CD4-positive, alpha-beta T cell treated with Interleukin-1 beta for 1 hour (primary cell): ENCODE data around the gene C10orf53.
"Not testable (repeated sequence)": the region's sequence is repeated elsewhere in the genome, so short reads cannot be mapped to it uniquely, and the experiment has no call there.

Experiments used
- DNase-seq, 2 donors: peaks; one replicate each; pipeline ENCODE4 v3.0.0-alpha.2; 2020 to 2022

The C10orf53 gene

DNA sequence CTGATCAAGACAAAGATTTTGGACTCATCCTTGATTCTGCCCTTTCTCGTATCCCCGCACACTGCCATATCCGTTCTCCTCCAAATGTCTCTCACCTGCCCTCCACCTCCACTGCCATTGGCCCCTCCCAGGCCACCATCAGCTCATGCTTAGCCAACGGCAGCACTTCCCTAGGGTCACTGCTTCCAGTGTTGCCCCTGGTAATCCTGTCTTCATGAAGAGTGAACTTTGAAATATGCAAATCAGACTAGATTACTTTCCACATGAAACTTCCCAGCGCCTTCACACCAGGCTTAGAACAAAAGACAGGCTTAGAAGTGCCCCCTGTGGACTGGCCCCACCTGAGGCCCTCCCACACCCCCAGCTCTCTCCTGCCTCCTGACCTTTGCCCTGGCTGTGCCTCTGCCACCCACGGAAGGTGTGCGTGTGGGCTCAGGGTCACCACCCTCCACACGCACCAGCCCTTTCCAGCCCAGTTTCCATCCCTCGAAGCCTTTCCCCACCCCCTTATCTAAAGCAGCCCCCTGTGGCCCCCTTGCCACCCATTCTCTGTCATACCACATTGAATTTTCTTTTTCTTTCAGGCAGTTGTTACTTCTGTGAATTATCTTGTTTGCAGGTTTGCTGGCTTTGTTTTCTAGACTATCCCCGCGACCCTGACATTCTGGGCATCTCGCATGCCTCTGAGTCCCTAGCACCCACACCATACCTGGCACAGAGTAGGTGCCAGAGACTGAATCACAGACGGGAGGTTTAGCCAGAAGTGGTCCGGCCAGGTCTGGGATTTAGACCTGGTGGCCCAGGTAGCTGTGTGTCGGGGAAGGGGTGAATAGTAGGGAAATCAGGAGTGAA lies 26.8 kb upstream of the C10orf53 start:
- DNase-seq, result no peak

DNA sequence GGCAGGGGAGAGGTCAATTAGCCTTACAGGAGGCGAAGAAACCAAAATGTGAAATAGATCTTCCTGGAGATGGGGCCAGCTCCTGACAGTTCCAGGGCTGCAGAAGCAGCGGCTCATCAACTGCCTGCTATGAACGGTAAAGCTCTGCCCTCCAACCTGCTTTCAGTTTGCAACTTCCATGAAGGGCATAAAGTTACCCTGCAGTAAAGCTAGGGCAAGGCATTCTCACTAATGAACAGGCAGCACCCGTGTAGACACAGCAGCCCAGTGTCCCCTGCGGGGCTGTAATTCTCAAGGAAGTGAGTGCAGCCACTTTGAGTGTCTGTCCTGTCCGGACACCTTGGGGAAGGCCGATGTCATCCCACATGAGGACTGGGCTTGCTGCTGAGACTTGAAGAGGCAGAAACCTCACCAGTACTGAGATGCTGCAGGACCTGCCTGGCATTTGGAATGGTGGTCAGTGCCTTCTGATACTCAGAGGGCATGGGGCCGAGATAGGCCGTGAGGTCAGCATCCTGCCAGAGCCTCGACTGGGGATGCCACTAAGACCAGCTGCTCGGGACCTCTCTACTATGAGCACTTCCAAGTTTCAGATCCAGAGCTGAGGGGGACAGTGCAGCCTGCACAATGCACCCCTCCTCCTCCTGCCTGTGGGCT lies 26.1 kb upstream of the C10orf53 start:
- no peak for DNase-seq

DNA sequence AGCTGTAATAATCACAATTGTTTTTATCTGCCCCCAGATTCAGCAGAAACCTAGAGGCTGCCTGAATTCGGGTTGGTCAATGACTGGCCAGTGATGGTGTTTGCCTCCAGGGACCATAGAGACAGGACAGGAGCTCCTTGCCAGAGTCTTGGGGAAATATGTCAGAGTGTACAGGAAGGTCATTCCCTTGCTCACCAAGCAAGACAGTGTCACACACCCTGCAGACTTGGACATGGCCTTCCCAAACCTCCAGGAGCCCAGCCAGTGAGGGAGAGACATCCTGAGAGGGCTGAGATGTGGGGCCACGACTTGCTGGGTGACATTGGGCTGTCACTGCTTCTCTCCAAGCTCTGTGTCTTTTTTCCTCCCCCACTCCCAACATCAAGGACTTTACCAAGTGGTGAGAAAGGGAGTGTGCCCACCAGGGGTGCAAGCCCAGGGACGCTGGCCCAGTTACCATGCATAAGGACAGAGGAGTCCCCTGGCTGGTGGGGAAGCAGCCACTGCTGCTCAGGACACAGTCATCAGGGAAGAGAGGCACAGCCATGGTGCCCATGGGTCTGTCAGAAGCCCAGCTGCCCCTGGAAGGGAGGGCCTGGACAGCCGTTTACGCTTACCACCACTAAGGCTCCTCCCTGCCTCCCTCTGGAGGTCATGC lies 25.3 kb upstream of the C10orf53 start:
- no peak for DNase-seq

DNA sequence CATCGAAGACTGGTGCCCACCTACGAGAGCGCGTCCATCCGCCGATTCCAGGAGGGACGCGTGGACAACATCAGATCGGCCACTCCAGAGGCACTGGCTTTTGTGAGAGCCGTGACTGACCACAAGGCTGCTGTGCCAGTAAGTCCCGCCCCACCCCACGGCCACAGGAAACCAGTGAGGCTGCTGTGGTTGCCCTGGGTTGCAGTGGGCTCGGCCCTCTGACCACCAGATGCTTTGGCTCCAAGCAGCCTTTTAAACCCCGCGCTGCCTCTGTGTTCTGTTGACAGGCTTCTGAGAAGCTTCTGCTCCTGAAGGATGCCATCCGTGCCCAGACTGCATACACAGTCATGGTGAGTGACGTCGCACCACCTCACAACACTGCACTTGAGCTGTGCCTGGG lies 24.4 kb upstream of the C10orf53 start:
- no peak for DNase-seq

DNA sequence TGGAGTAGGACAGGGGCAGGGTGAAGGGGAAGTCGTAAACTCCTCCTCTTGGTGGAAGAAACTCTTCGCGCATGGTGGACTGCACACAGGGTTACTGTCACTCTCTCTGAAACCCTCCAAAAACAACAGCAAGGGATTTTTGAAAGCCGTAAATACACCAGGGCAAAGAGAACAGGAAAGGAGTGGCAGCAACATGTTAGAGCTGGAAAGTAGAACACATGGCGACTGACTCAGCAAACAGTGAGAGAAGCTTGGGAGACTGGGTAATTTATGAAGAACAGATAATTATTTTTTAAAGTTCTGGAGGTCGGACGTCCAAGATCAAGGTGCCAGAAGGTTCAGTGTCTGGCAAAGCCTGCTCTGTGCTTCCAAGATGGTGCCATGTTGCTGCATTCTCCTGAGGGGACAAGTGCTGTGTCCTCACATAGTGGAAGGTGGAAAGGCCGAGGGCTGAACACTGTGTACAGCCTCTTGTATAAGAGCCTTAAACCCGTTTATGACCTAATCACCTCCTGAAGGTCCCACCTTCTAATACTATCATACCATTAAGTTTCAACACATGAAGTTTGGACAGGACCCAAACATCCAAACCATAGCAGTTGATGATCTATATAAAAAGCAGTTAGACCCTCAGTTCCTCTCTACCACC lies 22.5 kb upstream of the C10orf53 start:
- DNase-seq, result no peak

DNA sequence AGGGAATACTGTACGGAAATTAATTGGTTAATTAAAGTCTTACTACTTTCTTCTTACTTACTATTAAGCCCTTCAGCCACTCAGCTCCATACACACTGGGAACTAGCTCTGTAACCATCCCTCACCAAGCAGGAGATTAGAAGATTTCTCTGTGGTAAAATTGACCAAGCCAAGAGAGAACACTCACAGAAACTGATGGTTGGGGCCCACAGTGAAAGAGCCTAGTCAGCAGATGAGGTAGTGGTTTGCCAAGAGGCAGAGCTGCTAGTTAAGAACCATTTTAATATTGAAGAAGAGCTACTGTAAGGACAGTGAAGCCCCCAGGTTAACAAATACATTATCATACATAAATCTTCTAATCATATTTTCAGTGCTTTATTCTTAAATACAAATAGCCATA lies 21.8 kb upstream of the C10orf53 start:
- no peak for DNase-seq

DNA sequence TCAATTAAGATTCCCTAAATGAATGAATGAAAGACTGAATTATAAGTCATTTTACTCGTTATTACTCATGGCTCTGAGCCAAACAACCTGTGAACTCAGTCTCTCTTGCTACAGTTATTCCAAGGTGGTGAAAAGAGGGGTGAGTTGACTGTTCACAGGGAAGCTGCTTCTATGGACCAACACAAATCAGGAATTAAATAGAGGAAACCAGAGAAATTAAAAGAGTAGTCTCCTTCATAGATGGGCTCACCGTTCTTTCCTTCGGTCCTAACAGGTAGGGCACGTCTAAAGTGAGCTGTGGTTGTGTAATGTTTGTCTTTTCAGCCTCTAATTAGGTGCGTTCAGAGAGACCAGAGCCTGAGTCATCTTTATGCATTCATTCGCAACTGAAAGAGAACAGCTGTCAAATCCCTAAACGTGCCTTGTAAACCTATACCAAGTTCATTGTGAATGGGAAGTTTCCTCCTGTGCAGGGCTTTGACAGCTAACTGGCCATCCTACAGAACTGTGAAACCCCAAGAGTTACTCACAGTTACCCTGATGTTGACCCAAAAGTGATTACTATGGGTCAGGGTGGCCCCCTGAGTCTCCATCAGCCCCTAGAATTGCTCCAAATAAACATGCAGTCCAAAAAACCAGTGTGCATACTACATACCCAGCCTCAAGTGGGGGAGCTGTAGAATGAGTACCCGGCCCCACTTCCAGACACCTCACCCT lies 18.2 kb upstream of the C10orf53 start:
- DNase-seq, result no peak

DNA sequence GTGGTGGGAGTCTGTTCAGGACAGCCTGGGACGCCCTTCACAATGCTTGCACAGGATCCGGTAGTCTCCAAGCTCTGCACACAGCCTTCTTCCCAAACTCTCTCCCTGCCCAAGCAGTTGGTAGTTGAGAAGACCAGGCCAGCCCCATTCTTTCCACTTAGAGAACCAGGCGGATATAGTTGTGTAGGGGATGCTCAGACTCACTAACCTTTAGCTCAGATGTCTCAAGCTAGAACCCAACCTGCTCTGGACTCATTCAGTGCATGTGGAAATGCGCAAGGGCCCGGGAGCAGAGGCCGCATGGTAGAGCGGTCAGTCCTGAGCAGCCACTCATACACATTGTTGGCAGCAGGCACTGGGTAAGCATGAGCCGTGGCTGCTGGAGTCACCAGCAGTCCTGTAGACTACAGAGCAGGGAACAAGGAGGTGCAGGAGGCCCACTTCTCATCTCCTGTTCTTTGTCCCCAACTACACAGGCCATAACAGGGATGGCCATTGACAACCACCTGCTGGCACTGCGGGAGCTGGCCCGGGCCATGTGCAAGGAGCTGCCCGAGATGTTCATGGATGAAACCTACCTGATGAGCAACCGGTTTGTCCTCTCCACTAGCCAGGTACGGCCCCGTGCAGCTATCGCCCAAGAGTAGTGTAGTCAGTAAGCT lies 17.2 kb upstream of the C10orf53 start:
- DNase-seq, result no peak

DNA sequence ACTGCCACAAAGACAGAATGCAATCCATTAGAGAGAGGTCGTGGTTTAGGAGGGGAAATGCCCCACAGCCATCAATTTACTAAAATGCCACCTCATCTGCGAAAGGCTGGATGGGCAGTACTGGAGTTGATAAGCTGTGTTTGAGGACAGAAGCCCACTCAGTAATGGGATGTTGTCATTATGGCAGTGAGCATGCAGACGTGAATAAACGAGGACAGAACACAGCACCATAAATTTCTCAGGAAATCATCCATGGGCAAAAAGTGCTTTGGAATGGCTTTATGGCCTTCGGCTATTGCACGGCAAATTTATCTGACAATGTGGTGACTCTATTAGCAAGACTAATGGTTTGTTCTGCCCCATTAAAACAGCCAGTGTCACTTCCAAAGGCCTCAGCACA lies 15.9 kb upstream of the C10orf53 start:
- no peak for DNase-seq

DNA sequence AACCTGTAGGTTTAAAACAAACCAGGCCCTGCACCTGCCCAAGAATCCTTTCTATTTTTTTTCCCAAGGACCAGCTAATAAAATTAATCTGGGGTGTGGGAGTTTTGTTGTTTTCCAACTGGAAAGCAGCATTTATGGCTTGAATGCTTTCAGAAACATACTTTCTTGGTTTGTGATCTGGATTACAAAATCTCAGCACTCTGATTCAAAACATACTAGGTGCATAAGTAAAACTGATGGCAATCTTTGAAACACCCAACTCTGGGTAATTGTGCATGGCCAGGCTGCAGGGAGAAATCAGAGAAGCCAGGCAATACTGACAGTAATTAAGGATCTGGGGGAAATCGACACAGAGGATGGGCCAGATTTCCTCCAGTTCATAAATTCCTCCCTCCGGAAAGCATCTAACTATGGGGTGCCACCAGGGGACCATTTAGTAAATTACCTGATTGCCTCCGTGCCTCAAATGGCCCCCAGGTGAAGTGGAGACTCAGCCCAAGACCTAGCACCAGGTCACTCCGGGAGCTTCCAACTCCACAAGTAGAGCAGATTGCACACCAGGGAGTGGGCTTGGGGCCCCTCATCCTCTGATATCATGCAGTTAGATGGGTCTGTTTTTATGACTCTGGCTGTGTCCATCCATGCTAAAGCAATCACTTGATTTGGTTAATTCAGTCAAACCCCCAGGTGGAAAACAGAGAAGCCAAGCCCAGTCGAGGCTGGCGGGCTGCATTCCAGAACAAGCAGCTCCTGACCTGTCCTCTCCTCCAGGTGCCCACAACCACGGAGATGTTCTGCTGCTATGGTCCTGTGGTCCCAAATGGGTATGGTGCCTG lies 15.2 kb upstream of the C10orf53 start:
- no peak for DNase-seq

DNA sequence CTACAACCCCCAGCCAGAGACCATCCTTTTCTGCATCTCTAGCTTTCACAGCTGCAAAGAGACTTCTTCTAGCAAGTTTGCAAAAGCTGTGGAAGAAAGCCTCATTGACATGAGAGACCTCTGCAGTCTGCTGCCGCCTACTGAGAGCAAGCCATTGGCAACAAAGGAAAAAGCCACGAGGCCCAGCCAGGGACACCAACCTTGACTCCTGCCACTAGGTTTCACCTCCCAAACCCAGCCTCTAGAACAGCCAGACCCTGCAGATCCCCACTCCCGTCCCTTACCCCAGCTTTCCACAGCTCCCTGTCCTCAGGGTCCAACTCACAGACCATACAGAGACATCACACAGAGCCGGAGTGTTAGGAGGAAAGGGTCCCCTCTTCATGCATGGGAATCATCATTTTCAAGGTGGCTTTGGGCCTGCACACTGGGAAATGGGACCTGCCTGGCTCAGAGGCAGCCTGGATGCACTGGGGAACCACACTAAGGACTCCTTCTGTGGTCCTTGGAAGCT lies 14.6 kb upstream of the C10orf53 start:
- DNase-seq, result no peak

DNA sequence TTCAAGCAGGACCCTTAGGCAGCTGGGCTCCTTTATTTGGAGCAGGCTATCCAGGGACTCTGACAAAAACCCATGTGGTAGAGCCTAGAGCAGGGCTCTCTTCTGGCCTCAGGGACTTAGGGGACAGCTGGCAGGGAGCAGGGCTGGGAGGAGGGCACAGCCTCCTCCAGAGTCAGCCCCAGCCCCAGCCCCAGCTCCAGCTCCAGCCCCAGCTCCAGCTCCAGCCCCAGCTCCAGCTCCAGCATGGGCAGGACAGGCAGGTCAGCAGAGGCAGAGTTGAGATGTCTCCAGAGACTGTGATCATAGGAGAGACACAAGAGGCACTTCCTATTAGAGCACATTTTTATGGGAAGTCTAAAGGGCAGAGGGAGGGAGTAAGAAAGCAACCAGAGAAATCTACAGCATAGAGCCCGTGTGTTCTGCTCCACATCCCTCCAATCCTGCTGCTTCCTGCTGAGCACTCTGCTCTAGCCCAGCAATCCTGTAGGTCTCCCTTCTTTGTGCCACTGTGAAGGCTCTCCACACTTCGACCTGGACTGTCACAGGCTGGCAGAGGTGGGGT lies 13.3 kb upstream of the C10orf53 start:
- no peak for DNase-seq

DNA sequence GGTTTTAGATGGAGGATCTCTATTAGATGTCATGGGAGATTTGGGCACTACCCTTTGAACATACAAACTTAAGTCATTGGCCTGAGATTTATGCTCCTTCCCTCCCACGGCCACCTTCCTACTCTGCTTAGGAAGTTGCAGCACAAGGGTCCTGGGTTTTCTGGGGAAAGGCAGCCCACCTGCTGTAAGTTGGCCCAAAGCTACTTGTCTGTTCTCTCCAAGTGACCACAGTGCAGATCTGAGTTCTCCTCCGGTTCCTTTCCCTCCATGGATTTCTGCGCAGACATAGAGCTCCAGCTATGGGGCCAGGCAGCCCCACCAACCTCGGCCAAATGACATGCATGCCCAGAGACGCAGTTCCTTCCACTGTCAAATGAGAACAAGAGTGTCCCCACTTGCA lies 12.8 kb upstream of the C10orf53 start:
- no peak for DNase-seq

DNA sequence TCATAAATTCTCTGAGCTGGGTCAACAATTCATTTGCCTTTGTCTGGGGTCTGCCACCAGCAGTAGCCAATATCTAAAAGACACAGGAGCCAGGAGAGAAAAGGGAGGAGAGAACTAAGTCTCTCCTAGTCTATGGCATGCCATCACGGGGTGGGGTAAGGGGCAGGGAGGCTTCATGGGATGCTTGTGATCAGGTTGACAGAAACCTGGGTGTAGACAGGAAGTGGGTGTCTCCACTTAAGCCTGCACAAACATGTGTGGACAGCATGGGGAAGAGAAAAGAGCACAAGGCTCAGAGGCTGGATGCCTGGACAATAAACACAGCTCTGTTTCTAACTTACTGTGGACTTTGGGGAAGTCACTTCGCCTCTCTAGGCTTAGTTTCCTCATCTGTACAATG lies 11.5 kb upstream of the C10orf53 start:
- no peak for DNase-seq

DNA sequence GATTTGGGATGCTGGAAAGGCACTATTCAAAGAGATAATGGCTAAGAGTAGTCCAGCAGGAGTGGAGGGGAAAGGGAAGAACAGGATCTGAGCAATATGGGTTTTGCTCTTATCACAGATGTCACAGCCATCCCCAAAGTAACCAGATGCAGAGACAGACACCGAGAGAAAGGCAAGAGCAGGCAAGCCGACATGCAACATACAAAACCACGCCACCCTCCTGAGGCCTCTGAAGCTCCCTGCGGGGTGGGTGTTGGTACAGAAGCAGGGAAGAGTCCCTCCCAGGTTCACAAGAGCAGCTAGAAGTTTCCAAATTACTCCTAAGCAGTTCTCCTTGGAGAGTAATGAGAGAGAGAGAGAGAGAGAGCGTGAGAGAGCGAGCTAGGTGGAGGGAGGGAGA lies 10.8 kb upstream of the C10orf53 start:
- no peak for DNase-seq

DNA sequence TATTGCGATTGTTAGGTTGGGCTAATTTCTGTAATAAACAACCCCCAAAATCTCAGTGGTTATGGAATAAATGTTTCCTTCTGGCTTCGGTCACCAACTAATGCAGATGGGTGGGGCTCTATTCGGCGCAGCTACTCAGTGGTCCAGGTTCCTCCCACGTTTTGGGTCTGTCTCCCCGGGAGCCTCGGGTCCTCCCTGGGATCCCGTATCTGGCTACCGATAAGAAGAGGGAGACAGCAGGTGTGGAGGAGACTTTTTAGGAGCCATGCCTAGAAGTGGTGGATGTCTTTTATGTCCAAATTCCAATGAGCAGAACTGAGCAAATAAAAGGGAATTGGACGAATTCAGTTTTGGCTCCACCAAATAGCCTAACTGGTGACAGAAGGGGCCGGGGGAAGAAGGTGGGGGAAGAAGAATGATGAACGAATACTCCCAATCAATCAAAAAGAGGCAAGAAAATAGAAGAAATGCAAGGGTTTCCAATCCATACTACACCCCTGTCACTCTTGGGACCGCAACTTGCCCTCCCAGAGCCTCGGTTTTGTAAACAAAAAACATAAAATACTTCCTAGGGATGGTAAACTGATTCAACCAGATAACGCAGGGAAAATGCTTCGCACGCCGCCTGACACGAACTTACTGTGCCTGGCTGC lies 498 bp upstream of the C10orf53 start:
- DNase-seq, result no peak

DNA sequence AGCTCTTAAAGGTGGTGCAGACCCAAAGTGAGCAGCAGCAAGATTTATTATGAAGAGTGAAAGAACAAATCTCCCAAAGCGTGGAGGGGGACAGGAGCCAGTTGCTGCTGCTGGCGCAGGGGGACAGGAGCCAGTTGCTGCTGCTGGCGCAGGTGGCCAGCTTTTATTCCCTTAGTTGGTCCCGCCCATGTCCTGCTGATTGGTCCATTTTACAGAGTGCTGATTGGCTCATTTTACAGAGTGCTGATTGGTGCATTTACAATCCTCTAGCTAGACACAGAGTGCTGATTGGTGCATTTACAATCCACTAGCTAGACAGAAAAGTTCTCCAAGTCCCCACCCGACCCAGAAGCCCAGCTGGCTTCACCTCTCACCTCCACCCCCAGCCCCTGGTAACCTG lies 3.0 kb downstream of the C10orf53 start:
- not testable (repeated sequence) for DNase-seq

DNA sequence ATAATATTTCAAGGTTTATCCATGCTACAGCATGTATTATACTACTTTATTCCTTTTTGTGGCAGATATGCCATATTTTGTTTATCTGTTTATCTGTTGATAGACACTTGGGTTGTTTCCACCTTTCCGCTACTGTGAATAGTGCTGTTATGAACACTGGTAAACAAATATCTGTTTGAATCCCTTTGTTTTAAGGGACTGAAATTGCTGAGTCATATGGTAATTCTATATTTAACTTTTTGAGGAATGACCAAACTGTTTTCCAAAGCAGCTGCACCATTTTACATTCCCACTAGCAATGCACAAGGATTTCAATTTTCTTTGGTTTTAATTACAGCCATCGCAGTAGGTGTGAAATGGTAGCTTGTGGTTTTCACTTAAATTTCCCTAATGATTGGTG lies 3.4 kb downstream of the C10orf53 start:
- DNase-seq, result no peak

DNA sequence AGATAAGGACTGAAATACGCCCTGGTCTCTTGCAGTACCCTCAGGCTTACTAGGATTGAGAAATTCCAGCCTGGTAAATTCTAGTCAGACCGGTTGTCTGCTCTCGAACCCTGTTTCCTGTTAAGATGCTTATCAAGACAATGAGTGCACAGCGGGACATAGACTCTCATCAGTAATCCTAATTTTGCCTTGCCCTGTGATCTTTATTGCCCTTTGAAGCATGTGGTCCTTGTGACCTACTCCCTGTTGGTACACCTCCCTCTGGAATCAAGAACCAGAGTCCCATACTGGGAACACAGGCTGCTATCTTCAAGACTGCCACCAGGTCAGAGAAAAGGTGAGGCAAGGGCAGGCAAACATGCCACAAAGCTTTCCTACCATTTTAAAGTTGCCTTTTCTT lies 7.2 kb downstream of the C10orf53 start:
- no peak for DNase-seq

DNA sequence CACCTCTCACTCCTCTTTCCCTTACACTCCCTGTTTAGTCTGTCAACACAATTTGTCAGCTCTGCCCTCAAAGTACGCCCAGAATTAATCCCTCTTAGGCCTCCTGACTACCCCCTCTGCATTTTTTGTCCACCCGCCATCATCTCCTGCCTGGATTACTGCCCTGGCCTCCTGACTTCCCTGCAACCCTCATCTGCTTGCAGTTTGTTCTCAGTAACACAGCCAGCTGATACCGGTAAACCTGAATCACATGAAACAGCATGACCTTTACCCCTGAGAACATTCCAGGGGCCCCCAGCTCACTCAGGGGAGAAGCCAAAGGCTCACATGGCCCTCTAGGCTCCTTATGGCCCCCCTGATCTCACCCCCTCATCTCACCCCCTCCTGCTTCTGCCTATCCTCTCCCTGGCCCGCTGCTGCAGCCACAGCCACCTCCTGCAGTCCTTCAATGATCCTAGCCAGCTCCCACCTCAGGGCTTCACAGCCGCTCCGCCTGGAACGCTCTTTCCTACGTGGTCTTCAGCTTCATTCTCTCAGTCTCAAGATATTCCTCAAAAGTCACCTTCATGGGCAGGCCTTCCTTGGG lies 8.9 kb downstream of the C10orf53 start:
- DNase-seq, result no peak
